IPS-NIHi11 (cell line): ENCODE measurements around the gene GNG7.
A peak's percentile ranks its signal among the peaks of the same experiment; 100 is the strongest.

ENCODE experiments used
- DNase-seq: peaks from one replicate; pipeline ENCODE4 v3.0.0; 2012; ENCODE audit warnings: mixed read lengths, low spot score

Gene GNG7

GRCh38 chr19:2702170-2703076, at the start of gene GNG7:
Gene GNG7, minus strand, starts transcription at chr19:2702694. Its CDS starts 182,006 bp downstream, at chr19:2520688.
- peak; percentile 100 for DNase-seq

- DNase-seq = no peak
Observed at GRCh38 chr19:2751438-2751830, 48.9 kb upstream of the GNG7 start.

DNA sequence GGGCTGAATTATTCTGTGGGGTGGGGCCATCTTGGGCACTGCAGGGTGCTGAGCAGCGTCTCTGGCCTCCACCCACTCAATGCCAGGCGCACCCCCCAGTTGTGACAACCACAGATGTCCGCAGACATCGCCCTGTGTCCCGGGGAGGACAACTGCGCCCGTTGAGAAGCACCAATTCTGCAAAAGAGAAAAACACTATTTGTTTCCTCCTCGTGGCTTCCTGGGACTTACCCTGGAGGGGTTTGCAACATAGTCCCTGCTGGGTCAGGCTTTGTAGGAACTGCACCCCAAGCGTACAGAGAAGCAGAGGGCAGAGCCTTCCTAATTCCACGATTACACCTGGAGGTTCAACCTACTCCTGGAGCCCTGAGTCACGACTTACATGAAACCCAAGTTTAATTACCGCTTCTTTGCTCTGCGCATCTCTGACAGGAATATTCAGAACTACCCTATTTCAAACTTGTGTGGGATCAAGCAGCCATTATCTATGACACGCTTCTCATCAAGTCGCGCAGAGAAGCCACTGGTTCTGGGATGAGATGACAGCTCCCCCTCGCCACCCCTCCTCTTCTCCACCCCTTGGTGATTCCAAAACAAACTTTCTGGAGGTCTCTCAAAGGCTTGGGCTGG, 48.4 kb upstream of the GNG7 start:
- DNase-seq = no peak

DNA sequence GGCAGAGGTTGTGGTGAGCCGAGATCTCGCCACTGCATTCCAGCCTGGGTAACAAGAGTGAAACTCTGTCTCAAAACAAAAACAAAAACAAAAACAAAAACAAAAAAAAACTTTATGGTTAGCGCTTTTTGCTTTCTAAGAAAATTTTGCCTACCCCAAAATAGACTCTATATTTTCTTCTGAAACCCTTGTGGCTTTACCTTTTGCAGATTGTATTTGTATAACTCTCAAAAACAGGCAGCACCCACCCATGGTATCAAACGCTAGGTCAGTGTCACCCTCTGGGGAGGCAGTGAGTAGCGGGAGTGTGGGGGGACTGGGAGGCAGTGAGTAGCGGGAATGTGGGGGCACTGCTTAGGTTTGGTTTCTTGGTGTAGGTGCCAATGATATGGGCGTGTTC, 44.9 kb upstream of the GNG7 start:
- DNase-seq = no peak

GRCh38 chr19:2744113-2744512, 41.6 kb upstream of the GNG7 start:
- no peak for DNase-seq

GRCh38 chr19:2743099-2743498, 40.6 kb upstream of the GNG7 start:
- no peak for DNase-seq

GRCh38 chr19:2740314-2740656, 37.8 kb upstream of the GNG7 start:
- DNase-seq = no peak

DNA sequence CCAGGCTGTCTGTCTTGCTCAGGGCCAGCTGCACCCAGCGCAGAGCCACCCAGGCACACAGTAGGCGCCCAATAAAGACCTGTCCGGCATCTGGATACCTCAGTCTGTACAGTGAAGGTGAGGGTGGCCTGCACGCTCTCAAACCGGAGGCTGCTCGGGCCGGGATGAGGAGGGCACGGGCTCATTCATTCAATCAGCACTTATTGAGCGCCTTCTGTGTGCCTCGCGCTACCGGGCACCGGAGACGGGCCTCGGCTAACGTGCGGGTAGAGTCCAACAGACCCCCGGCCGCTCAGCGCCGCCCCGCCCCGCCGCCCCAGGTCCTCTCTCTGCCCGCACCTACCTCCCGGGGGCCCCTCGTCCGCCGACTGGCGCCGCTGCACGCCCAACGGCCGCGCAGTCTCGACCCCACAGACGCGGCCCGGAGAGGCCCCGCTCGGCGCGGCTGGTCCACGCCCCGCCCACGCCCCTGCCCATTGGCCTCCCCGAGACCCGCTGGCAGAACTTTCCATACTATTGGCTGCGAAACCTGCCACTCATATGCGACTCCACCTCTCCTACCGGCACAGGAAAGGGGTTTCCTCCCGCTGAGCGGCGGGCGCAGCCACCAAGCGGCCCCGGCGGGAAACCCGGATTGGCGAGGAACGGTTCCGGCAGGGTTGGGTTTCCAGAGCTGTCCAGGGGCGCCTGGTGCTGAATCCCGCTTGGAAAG, 37.3 kb upstream of the GNG7 start, which contains the start of gene SLC39A3:
Gene SLC39A3, minus strand, starts transcription at position 416 of the 712 bp plus-strand sequence. CDS start 2,760 bp downstream, outside the sequence.
- peak; percentile 100 for DNase-seq

- no peak for DNase-seq
Observed at GRCh38 chr19:2736550-2737190, 34.2 kb upstream of the GNG7 start.

- DNase-seq = no peak
Observed at GRCh38 chr19:2735374-2735773, 32.9 kb upstream of the GNG7 start.

GRCh38 chr19:2734589-2735288, 32.2 kb upstream of the GNG7 start:
- DNase-seq = no peak

GRCh38 chr19:2733930-2734588, 31.6 kb upstream of the GNG7 start:
- DNase-seq = no peak

DNA sequence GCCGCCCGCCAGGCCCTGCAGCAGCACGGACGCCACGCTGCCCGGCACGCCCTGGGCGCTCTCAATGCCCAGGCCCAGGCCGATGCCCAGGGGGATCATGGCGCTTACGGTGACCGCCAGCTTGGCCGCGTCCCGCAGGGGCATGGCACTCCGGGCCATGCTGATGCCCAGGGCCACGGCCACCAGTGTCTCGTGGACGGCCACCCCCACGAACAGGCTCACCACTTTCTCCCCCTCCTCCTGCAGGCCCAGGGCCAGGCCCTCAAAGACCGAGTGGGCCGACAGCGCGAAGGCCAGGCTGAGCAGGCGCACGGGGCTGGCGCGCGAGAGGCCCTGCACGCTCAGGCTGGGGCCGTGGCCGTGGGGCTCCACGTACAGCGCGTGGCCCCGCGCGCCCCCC, 30.4 kb upstream of the GNG7 start:
- DNase-seq = peak; percentile 6

DNA sequence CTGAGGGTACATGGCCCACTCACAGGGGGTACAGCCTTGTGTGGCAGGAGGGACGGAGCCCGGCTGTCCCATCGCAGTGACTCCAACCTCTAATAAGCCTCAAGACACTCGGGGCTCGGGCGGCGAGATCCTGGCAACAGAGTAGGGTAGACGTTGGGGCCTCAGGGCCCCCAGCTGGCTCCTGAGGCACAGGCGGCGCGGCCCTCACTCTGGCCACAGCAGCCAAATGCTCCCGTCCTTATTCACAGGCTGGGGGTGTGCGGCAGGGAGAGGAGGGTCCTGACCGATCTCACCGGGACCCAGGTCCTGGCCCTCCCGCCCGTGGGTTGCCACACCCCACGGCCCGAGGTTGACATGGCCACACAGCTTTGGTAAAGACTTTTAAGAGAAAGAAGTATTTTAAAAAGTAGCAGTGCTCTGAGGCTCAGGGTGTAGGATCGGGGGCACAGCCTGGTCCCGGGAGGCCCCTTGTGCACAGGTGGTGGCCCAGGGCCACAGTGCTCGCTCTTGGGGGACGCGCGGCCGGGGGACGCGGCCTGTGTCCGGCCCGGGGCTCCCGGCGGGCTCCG, 29.7 kb upstream of the GNG7 start:
- peak; percentile 7 for DNase-seq

- DNase-seq = peak; percentile 34
Observed at GRCh38 chr19:2731181-2731995, 28.9 kb upstream of the GNG7 start.

DNA sequence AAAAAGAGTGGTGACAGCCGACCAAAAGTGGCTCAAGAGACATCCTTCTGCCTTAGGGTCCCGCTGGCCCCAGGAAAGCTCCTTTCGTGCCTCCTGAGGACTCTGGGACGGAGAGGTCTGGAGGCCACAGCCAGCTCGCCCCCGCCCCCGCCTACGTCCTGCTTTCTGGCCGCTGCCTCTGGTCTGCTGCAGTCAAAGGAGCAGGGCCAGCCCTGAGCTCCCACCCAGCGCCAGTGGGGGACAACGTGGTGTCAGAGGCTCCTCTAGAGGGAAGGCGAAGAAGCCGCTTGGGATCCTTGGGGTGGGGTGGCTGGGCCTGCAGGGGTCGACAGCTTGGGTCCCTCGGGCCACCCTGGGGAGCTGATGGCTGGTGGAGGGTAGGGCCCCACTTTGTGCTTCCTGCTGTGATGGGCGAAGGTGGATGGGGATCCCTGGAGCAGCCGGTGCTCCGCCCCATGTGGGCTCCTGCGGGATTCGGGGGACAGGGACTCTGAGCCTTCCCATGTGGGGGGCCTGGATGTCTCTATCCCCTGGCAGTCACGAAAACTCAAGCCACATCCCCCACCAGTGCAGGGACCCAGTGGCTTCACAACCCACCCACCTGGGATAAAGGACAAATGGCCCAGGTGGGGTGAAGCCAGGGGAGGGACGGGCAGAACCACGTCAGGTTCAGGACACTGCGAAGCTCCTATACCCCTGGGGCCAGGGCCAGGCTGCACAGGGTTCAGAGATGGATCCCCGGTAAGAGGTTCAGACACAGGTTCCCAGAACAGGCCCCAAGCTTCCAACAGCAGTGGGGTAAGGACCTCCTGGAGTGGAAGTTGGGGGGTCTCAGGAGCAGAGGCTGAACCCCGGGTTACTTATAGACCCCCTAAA, 27.7 kb upstream of the GNG7 start:
- no peak for DNase-seq

GRCh38 chr19:2728783-2729387, 26.4 kb upstream of the GNG7 start:
- no peak for DNase-seq

- DNase-seq = no peak
Observed at GRCh38 chr19:2727640-2727944, 25.1 kb upstream of the GNG7 start.
